ENCODE measurements around the gene TMEM45A. TPM values are rescaled to one million over a fixed set of nuclear protein-coding genes. Genes with fewer than 3 reads are reported as not detected.
"Not testable (repeated sequence)": the region's sequence is repeated elsewhere in the genome, so short reads cannot be mapped to it uniquely, and the experiment has no call there.

The TMEM45A gene
- total RNA-seq, 1 experiment from 2014 or later = 0.13 TPM

- DNase-seq (ENCODE audit: low spot score) = no peak
Measured at GRCh38 chr3:100533176-100533575, 40.8 kb downstream of the TMEM45A start.

DNA sequence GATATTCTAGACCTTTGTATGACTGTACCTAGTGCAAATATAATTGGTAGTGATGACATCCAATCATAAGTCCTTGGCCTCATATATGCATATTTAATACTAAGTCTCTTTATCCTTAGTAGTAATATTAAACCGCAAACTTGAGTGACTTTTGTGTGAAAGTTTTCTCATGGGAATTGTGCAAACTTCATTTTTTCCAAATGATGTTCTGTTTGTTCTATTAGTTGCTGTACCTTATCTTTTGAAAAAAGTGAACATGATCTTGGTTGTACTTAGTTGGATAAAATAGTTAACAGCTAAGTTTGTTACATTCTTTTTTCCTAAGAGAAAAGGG, 43.2 kb downstream of the TMEM45A start:
- no peak for DNase-seq (ENCODE audit: low spot score)

DNA sequence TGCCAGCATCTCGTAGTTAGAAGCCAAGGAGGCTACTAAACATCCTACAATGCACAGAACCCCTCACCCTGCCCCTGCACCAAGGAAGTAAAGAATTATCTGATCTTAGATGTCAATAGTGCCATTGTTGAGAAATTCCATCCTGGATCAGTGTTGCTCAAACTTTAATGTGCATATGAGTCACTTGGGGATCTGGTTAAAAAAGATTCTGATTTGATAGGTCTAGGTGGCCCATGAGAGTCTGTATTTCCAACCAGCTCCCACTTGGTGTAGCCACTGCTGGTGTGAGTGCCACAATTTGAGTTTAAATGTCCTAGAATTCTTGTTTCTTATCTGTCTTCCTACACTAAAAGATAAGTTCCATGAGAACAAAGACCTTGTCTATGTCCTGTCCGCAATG, 43.7 kb downstream of the TMEM45A start:
- peak; percentile 55 for DNase-seq (ENCODE audit: low spot score)

DNA sequence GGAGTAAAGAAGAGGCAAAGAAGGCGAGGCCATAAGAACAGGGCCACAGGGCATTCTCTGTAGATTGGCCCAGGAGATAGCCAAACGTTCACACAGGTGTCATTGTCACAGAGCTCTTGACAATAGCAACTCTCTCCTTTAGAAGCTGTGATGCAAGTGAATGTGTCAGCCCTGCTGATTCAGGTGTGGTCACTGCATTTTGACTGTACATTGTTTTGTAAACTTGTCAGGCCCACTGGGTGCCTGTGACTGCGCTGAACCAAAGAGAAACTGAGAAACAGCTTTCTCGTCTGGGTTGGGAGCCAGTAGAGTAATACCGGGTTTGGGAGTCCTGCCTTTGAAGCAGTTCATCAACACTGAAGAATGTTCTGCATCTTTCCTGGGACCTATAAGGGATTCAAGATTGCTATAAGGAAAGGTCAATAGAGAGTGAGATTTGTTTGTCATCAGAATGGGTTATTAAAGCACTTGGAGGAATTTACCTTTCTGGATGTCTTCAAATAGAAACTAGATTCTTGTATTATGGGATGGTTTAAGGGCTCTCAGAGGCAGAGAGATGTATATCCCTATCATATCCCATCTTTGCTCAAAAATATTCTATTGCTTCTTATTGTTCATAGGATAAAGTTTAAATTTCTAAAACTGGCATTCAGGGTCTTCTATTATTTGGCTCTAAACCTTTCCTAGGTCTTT, 45.4 kb downstream of the TMEM45A start:
- DNase-seq (ENCODE audit: low spot score) = no peak

- DNase-seq (ENCODE audit: low spot score) = no peak
Measured at GRCh38 chr3:100538339-100538706, 45.9 kb downstream of the TMEM45A start.

DNA sequence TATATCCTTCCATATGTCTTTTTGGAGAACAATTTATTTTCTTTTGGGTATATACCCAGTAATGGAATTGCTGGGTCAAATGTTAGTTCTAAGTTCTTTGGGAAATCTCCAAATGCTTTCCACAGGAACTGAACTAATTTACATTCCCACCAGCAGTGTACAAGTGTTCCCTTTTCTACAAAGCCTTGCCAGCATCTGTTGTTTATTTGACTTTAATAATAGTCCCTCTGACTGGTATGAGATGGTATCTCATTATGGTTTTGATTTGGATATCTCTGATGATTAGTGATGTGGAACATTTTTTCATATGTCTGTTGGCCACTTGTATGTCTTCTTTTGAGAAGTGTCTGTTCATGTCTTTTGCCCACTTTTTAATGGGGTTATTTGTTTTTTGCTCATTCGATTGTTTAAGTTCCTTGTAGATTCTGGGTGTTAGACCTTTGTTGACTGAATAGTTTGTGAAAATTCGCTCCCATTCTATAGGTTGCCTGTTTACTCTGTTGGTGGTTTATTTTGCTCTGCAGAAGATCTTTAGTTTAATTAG, 48.4 kb downstream of the TMEM45A start:
- no peak for DNase-seq (ENCODE audit: low spot score)

- not testable (repeated sequence) for DNase-seq (ENCODE audit: low spot score)
Measured at GRCh38 chr3:100541428-100541827, 49.0 kb downstream of the TMEM45A start.

GRCh38 chr3:100545371-100545770, 53.0 kb downstream of the TMEM45A start:
- no peak for DNase-seq (ENCODE audit: low spot score)

GRCh38 chr3:100546020-100546744, 53.8 kb downstream of the TMEM45A start:
- DNase-seq (ENCODE audit: low spot score) = no peak

DNA sequence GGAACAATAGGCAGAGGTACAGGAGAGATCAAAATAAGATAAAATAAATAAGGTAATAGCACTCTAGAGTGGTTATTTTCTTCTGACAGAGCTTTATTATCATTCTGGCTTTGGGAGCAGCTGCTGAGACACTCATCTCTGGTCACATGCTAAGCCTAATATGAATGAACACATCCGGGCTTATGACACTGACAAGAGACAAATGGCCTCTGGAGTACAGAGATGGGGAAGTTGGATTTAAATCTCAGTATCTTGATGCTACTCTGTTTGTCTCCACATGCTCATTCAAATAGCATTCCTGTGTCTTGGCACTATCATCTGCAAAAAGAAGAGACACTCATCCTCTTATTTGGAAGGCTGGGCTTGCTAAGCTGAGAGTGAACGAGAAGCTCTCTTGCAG, 55.6 kb downstream of the TMEM45A start:
- no peak for DNase-seq (ENCODE audit: low spot score)

DNA sequence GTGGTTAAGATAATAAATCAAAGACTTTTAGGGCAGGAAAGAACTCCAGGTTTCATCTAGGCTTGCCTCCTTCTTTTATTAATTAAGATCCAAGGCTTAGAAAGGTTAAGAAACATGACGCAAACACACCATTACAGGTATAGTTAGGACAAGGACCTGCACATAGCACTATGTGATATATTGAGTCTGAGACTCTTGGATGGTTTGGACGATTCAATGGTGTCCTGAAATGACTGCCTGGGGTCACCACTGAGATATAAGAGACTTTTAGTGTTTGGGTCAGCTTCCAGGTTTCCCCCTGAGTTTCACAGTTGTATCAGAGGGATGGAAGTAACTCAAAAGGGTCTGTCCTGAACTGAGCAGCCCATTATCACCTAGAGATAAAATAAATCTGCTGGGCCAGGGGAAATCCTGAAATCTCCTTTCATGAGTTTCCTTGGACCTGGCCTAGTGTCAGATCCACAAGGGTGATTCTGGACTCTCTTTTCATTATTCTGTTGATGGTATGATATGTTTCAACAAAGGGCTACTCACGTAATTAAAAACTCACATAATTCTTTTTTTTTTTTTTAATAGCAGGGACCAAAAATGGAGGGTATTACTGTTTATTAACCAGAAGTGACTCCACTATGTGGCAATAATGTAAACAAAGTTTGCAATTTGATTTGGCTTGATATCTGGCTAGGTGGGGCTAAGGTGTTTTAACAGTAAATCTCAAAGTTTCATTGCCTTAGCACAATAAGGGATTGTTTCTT, 61.4 kb downstream of the TMEM45A start:
- DNase-seq (ENCODE audit: low spot score) = no peak

GRCh38 chr3:100554373-100554676, 61.9 kb downstream of the TMEM45A start:
- no peak for DNase-seq (ENCODE audit: low spot score)

- DNase-seq (ENCODE audit: low spot score) = no peak
Measured at GRCh38 chr3:100556673-100557310, 64.4 kb downstream of the TMEM45A start.

GRCh38 chr3:100558233-100558632, 65.8 kb downstream of the TMEM45A start:
- no peak for DNase-seq (ENCODE audit: low spot score)

DNA sequence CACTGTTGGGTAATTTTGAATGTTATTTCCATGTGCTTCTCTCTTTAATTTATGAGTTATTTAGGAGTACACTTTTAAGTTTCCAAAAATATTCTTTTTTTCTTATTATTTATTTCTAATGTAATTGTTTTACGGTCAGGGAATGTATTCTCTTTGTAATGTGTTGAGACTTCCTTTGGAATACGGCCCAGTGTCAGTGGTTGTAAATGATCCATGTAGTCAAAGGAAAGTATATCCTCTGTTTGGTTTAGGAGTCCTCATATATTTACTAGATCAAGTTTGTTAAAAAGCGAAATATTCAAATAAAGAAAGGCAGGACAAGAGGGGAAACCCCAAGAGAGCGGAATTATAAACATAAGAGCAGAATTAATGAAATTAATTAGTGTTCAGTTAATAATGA, 68.0 kb downstream of the TMEM45A start:
- DNase-seq (ENCODE audit: low spot score) = no peak

DNA sequence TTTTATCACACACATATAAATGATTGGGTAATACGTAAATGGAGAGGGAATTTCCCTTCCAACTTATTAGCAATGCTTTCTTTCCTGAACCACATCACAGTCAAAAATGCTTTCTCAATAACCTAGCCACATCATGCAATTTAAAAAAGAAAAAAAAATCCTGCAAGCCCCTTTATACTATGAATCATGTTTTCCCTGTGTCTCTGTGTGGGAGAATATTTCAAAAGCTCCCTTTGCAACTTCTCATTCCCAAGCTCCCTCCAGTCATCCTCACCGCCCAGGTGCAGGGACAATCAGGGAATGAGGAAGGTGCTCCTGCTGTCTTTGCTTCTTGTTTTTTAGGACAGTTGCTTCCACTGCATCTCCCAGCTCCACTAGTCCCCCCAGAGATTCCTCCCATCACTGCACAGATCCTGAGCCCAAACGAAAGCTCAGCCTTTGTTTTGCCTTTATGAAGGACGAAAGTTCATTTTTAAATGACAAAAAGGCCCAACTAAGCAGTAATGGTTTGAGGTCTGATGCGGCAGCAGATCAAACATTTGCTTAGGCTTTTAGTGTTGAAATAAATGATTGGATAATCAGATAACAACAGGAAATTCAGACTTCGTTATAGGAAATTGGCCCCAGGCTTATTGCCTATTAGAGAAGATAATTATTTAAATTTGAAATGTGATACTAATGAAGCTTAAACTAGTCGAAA, 69.2 kb downstream of the TMEM45A start:
- DNase-seq (ENCODE audit: low spot score) = no peak

DNA sequence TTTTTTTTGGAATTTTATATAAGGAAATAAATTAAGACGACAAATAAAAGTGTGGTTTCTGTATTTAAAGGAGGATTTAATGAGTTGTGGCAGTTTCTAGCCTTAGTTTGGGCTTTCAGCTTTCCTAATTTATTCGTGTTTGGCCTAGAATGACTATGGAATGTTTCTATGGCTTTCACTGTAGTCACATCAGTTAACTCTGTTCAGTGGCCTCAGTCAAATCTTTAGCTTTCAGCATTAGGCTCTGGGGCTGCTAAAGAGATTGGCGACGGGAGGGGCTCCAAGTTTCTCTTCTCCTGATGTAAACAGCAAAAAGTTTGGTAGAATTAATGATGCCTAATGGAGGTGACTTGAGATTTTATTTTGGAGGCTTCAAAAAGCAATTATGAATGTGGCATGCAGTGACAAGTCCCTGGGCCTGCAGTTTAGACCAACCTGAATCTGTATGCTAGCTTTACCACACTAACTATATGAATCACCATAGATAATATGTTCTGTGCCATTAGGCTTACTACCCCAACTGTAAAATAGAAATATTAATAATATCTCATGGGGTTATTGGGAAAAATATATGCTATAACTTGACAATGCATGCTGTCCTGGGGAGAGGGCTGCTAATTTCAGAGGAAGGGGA, 69.9 kb downstream of the TMEM45A start:
- no peak for DNase-seq (ENCODE audit: low spot score)

DNA sequence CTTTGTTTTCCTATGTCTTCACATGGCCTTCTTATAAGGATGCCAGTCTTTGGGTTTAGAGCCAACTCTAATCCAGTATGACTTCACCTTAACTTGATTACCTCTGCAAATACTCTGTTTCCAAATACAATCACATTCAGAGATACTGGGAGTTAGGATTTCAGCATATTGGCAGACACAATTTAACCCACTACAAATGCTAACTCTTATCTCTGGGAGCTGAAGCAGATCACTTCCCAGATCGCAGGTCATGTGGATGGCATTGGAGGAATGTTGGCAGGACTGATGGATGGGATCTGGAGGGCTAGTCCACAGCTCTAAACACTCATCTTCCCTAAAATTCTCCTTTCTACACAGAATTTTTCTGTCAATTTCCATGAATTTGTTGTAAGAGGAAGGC, 70.8 kb downstream of the TMEM45A start:
- DNase-seq (ENCODE audit: low spot score) = no peak

DNA sequence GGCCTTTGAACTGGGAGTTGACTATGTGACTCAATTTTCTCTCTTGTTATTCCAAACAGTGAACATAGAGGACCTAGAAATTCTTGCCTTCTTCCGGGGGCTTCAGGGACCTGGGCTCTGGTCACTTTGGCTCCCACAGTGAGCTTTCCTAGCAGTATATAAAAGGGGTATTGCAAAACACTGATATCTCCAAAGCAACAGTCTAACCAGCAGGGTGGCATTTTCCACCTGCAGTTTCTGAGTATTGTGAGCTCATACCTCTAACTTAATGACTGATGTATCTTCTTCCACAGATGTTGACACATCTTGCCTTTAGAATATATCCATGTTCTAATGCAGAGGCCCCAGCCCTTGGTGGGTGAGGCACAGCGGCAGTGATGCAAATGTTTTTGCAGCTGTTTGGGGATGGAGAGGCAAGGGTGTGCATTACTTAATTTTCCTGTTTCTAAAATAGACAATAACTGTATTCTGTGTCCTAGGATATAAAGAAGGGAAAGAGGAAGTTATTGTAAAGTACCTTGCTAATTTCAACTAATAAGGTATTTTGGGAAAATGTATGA, 71.3 kb downstream of the TMEM45A start:
- DNase-seq (ENCODE audit: low spot score) = no peak

DNA sequence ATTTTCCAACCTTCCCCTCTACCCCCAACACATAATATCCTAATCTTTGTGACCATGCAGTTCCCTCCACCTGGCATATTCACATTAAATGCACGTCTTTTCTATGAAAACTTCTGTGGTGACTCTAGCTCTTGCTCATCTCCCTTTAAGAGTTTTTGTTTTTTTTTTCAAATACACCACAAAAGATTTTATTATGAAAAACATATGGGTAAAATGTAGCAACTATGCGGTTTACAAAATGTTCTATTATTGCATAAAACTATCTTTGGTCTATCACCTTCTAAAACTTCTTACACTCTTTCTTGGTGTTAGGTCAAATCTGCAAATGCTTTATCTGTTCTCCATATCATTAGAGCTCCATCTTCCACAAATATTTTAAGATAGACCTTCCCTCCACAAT, 78.4 kb downstream of the TMEM45A start:
- no peak for DNase-seq (ENCODE audit: low spot score)

DNA sequence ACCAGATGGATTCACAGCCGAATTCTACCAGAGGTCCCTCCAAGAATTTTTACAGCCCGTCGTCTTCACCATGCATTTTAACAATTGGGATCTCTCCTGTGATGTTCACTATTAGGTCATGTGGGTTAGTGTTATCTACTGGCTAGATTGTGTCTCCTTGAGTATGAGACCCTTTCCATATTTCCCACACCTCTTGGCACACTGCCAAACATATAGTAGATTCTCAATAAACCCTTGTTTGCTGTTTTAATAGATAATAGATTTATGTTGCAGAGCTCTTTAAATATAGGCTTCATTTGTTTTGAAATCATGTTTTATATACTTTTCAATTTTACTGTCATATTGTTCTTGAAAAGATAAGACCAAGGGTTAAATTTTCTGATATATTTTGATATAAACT, 82.1 kb downstream of the TMEM45A start:
- DNase-seq (ENCODE audit: low spot score) = no peak

Measured in HT-29 (cell line).